Inflammatory macrophage (primary cell): ENCODE results near the gene CYBRD1.

Experiments used
- DNase-seq, 2 donors: peaks; one replicate each; pipeline ENCODE4 v3.0.0-alpha.2; 2020 to 2022

Gene CYBRD1

GRCh38 chr2:171554991-171555615 lies 32.8 kb downstream of the CYBRD1 start:
- DNase-seq = no peak

GRCh38 chr2:171557363-171557762 lies 35.1 kb downstream of the CYBRD1 start:
- DNase-seq = no peak

- DNase-seq = no peak
These were observed 41.0 kb downstream of the CYBRD1 start for GRCh38 chr2:171563301-171563700.

GRCh38 chr2:171564463-171564862 lies 42.2 kb downstream of the CYBRD1 start:
- DNase-seq = no peak

- no peak for DNase-seq
These were observed 43.8 kb downstream of the CYBRD1 start for GRCh38 chr2:171566057-171566456.

GRCh38 chr2:171566753-171567152 lies 44.5 kb downstream of the CYBRD1 start:
- no peak for DNase-seq

GRCh38 chr2:171568089-171568488 lies 45.8 kb downstream of the CYBRD1 start:
- no peak for DNase-seq

GRCh38 chr2:171571721-171572120 lies 49.4 kb downstream of the CYBRD1 start:
- no peak for DNase-seq

GRCh38 chr2:171574149-171574795 lies 52.0 kb downstream of the CYBRD1 start:
- peak; percentile 81 to 82 for DNase-seq

- DNase-seq = no peak
These were observed 53.3 kb downstream of the CYBRD1 start for GRCh38 chr2:171575606-171576005.

GRCh38 chr2:171578127-171578803 lies 56.0 kb downstream of the CYBRD1 start:
- DNase-seq = peak; percentile 18 to 51

- DNase-seq = no peak
These were observed 57.2 kb downstream of the CYBRD1 start for GRCh38 chr2:171579481-171579880.

- no peak for DNase-seq
These were observed 61.3 kb downstream of the CYBRD1 start for GRCh38 chr2:171583566-171583965.

- DNase-seq = no peak
These were observed 61.7 kb downstream of the CYBRD1 start for GRCh38 chr2:171584001-171584400.

- DNase-seq = no peak
These were observed 64.9 kb downstream of the CYBRD1 start for GRCh38 chr2:171587132-171587531.

GRCh38 chr2:171587567-171587966 lies 65.3 kb downstream of the CYBRD1 start:
- DNase-seq = peak in 1 of 2 donors; percentile 42

GRCh38 chr2:171590116-171590515 lies 67.8 kb downstream of the CYBRD1 start:
- no peak for DNase-seq

GRCh38 chr2:171592036-171592555 lies 69.8 kb downstream of the CYBRD1 start:
- DNase-seq = no peak

- DNase-seq = no peak
These were observed 73.2 kb downstream of the CYBRD1 start for GRCh38 chr2:171595456-171595855.

- DNase-seq = no peak
These were observed 73.6 kb downstream of the CYBRD1 start for GRCh38 chr2:171595896-171596295.

GRCh38 chr2:171598713-171599319 lies 76.5 kb downstream of the CYBRD1 start:
- peak; percentile 57 for DNase-seq

GRCh38 chr2:171600126-171600525 lies 77.9 kb downstream of the CYBRD1 start:
- no peak for DNase-seq

- no peak for DNase-seq
These were observed 80.1 kb downstream of the CYBRD1 start for GRCh38 chr2:171602352-171602751.
